ENCODE data around the gene SMPD3. TPM values are rescaled to one million over a fixed set of nuclear protein-coding genes. Genes with fewer than 3 reads are reported as not detected.
A peak's percentile ranks its signal among the peaks of the same experiment; 100 is the strongest.

The SMPD3 gene
- total RNA-seq, 2 donors from 2014 or later: 0.19 TPM; not detected in 1

DNA sequence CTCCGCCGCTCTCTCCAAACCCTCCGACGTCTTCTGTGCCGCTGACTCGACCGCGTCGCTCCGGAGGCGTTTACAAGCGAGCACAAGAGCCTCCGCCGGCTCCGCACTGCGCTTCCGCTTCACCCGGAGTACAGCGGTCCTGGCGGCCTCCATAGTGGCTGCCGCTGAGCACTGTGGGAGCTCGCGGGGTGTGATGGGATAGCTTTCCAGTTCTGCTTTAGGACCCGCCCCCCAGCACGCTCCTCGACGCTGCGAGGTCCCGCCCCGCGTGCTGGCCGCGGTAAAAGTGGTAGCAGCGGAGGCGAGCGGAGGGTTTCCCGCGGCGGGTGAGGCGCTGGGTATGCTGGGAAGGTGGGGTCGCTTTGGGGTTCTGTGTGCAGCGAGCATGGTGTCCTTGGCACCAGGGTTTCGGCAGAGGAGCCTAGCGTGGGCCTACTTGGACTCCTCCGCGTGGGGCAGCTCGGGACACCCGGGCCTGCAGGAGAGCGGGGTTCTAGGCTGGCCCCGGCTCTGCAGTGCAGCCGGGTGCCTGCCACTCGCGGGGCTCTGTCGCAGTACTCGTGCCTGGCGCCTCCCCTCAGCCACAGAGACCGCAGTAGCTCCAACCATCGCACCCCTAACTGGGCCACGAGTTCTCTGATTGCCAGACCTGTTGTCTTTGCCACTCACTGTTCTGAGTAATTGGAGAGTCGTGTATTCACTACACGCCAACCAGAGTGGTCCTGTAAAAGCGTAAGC lies 137.4 kb downstream of the SMPD3 start, which contains the start of the genes PRMT7 and SLC7A6OS:
Gene PRMT7, plus strand, starts transcription at position 246 of the 738 bp plus-strand sequence. CDS start 4,961 bp downstream, outside the sequence.
Gene SLC7A6OS, minus strand, starts transcription at position 173 of the 738 bp plus-strand sequence. Its CDS starts 20 bp downstream, at position 153.
- peak within 1 kb of the TSS; percentile 86 to 91 for H3K4me3 Mint-ChIP-seq
- H3K9me3 Mint-ChIP-seq: no peaks in the 10 kb centered on the region
- peaks cover 6 to 13% of the 10 kb centered on the region in 2 donors for H3K36me3 Mint-ChIP-seq (ENCODE audit: insufficient read depth in 2 of 2)
- no peaks in the 10 kb centered on the region for H3K27me3 Mint-ChIP-seq (ENCODE audit: low read depth)
- ATAC-seq (replicated peaks in 1 of 2) (peak; percentile 98), DNase-seq (peak; percentile 92 to 96)
- H3K27ac Mint-ChIP-seq: peak within 1 kb of the TSS; percentile 85
- H3K4me1 Mint-ChIP-seq (ENCODE audit: low read depth): peaks cover 45% of the 10 kb centered on the region

GRCh38 chr16:68310437-68310773 lies 137.9 kb downstream of the SMPD3 start:
- Mint-ChIP-seq H3K36me3 (ENCODE audit: insufficient read depth in 2 of 2) (peaks cover 6 to 13% of the 10 kb centered on the region in 2 donors), H3K27me3 (ENCODE audit: low read depth) (no peaks in the 10 kb centered on the region), H3K27ac (peak overlapping the region; percentile 85), H3K4me1 (ENCODE audit: low read depth) (peaks cover 45% of the 10 kb centered on the region), H3K9me3 (no peaks in the 10 kb centered on the region), H3K4me3 (peak overlapping the region; percentile 86 to 91)
- DNase-seq: no peak
- no peak for ATAC-seq (replicated peaks in 1 of 2)

- DNase-seq (no peak), ATAC-seq (replicated peaks in 1 of 2) (no peak)
- peaks cover 45% of the 10 kb centered on the region for H3K4me1 Mint-ChIP-seq (ENCODE audit: low read depth)
- H3K9me3 Mint-ChIP-seq: no peaks in the 10 kb centered on the region
- H3K36me3 Mint-ChIP-seq (ENCODE audit: insufficient read depth in 2 of 2): peaks cover 6 to 14% of the 10 kb centered on the region in 2 donors
- no peaks in the 10 kb centered on the region for H3K27me3 Mint-ChIP-seq (ENCODE audit: low read depth)
- peak overlapping the region; percentile 85 for H3K27ac Mint-ChIP-seq
- peak overlapping the region; percentile 86 to 91 for H3K4me3 Mint-ChIP-seq
Measured at GRCh38 chr16:68309799-68310198, 138.5 kb downstream of the SMPD3 start.

Other genes starting within 250 kb of the SMPD3 start
- gene ESRP2, start 212.4 kb downstream of the SMPD3 start, total RNA-seq: under 1 TPM; 0.31 to 0.63 TPM
- 1 to 10 TPM; 6.1 to 7.6 TPM for gene PLA2G15, start 203.1 kb downstream of the SMPD3 start, total RNA-seq
- 100 to 1,000 TPM in 1 of 2 donors, 10 to 100 TPM in 1; 99.8 to 131 TPM for gene SLC7A6, start 184.0 kb downstream of the SMPD3 start, total RNA-seq
- gene SLC7A6OS, start 137.6 kb downstream of the SMPD3 start, total RNA-seq: 10 to 100 TPM; 21.9 to 25.8 TPM
- gene PRMT7, start 137.5 kb downstream of the SMPD3 start, total RNA-seq: 10 to 100 TPM; 71.2 to 75.9 TPM
- gene ZFP90, start 90.8 kb upstream of the SMPD3 start, total RNA-seq: 10 to 100 TPM; 47.1 to 51.1 TPM
- gene CDH3, start 196.8 kb upstream of the SMPD3 start, total RNA-seq: 10 to 100 TPM; 15.2 to 24.3 TPM

Data from activated T-cell treated with anti-CD3 and anti-CD28 coated beads, Interleukin-2, amount 50 U/mL, for 72 hours (primary cell).